NCI-H146 treated with DMSO at 0.1 percent for 48 hours (cell line): ENCODE measurements around the gene PEX16.

Experiments used
- DNase-seq: peaks from one replicate; lab custom pipeline; 2025; ENCODE audit not compliant: unreplicated experiment; lab: John Stamatoyannopoulos, UW

PEX16 gene

DNA sequence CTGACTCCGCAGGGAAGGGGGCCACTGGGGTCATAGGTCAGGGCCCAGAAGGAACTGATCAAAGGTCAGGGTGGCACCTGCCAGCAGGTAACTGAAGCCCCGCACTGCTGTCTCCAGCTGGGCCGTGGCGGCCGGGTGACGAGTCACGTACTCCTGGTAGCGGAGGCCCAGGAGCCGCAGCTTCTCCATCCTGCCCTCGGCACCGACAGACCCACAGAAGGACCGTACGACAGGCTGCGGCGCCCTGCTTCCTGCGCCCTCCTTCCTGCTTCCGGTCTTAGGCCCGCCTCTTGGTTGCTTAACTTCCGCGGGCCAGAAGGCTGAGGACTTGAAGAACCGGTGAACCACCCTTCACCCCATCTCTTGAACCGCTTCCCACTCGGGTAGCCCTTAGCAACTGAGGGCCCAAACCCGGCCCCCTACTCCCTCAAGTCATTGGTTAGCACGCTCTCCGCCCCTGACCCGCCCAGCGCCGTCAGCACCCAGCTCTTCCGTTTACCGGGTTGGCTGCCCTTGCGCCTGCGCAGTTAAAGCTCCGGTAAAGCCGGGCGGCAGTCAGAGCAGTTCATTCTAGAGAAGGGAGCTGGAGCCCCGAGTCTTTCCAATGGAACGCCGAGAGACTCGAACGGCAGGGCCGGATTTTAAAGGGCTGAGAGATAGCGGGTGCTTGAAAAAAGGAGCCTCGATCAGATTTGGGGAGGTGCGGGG is at the start of gene PEX16:
PEX16 (minus strand) TSS at position 255 of the 708 bp plus-strand sequence; CDS start at position 189, 66 bp downstream.
- DNase-seq, result peak; percentile 96

DNA sequence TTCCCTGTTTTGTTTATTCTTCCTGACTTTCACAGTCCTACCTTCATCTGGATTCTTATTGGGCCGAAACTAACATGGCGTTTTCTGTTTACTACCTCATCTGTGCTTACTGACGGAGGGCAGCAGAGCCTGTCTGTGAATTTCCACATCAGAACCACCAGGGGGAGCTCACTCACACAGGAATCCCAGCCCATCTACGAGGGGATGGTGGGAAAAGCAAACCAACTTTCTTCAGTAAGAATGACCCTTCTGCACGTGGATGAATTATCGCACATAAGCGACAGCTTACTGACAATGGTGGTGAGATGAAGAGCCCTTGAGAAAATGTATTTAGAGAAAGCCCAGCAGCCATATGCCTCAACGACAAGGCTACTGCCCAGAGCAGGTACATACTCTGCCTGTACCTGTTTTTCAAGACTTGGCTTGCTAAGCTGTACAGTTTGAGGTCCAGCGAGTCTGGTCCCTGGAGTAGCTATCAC is 47.3 kb upstream of the PEX16 start:
- DNase-seq, result peak; percentile 24

DNA sequence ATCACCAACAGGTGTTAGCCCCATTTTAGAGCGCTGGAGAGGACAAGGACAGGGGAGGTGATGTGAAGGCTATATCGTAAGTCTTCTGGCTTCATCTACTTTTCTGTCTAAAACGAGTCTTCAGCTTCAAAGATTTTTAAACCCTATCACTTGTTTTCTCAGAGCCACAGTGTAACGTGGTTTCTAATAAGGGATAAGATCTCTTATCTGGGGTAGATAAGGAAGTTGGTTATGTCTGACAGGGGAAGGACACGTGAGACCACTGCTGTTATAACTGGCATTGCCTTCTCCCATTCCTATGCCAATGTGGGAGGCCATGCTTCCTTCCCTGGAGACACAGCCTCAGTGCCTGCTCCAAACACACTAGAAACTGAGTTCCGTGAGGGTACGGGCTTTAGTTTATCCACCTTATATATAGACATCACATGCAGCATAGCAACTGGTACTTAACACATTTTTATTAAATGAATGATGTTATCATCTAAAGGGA is 44.1 kb upstream of the PEX16 start:
- no peak for DNase-seq

DNA sequence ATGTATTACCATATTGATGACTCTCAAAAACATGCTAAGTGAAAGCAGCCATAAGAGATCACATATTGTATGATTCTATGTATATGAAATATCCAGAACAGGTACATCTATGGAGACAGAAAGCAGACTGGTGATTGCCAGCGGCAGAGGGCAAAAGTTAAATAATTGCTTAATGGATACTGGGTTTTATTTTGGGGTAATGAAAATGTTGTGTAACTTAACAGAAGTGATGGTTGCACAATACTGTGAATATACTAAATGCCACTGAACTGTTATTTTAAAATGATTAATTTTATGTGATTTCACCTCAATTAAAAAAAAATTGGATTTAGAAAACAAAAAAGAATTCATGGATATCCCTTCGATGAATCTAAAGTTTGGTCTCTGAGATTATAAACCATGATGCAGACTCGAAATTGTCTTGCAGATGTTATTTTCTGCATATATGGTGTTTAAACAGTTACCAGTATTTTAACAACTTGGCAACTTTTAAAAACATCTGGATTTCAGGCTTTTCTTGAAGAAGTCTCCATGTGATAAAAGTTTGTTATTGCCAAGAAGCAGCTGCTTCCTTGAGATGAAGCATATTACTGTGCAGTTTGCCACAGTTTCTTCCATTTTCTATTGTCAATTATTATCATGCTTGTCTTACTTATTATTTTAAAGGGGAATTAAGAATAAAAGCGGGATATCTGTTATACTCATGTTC is 42.9 kb upstream of the PEX16 start:
- DNase-seq, result no peak

DNA sequence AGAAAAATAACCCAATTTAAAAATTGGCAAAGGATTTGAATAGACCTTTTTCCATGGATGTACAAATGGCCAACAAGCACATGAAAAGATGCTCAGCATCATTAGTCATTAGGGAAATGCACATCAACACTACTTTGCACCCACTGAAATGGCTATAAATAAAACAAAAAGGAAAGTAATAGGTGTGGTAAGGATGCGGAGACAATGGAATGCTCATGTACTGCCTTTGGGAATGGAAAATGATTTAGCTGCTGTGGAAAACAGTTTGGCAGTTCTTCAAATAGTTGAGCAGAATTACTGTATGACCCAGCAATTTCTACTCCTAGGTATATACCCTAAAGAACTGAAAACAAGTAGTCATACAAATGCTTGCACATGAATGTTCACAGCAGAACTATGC is 42.2 kb upstream of the PEX16 start:
- no peak for DNase-seq

DNA sequence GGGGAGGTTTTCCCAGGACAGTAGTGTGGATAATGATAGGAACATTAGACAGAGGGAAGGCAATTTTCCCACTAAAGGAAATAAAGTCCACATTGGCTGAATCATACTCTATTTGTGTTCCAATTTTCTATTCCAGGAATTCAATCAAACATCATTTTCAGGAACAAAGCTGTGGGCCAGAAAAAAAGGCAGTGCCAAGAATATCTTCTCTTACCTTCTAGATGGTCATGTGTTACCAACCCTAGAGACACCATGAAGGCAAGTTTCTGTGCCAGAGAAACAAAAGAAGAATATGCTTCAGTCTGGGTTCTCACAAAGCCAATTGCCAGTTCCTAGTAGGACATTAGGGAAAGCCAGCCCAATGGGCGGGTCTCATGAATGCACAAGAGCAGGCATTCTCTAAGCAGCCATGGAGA is 32.3 kb upstream of the PEX16 start:
- DNase-seq, result no peak

DNA sequence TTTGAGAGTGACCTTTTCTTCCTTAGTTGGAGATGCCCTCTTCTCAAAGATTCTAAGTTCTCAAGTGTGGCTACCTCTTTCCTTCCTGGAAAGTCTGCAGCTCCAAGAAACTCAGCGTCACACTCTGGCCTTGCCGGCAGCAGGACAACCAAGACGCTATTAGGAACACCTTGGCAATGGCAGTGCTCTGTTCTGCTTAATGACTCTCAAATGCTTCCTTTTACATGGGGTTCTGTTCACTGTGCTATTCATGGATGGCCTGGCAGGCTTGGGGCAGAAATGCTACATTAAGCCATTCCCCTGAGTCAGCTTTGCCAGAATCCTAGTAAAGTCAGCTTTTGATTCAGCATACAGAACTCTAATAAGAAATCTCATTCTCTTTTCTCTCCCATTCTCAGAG is 30.7 kb upstream of the PEX16 start:
- DNase-seq, result no peak

DNA sequence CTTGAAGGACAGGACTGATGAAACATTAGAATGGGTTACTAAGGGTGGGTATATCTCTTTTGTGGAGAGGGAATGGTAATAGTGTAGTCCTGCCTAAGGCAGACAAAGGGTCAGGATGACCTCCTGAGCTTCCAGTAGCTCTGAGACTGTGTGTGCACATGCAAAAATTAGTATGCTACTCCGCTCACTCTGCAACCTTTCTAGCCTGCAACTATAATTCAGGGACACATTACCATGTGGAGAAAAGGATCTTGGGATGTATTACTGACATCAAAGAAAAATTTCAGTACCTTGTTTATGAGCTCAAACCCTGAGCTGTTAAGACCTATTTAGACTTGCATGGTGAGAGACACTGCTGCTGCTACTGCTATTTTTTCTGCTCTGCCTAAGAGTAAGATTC is 30.2 kb upstream of the PEX16 start:
- DNase-seq, result no peak

DNA sequence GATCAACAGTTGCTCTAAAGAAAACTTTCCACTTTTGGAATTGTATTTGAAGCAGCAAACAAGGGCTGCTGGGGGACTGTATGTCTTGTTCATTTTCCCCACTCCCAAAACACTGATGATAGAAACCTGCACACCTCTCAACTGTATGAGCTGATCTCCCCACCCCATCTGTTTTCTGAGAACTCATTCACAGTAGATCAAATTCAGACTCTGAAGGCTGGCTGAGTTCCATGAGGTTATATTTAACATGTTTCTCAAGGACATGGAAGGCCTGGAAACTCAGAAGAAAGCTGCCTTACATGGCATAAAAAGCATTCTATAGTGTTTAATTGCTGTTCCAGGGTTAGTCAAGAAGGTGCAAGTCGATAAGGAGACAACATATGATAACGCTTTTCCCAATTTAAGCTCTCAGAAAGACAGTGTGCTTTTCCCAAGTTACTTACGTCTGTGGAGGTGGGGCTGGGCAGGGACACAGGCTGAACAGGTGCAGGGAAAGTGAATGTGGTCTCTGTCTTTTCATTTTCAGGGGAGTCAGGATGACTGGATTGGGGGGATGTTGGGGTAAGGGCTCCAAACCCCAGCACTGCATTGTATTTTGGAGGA is 27.8 kb upstream of the PEX16 start:
- DNase-seq, result no peak

DNA sequence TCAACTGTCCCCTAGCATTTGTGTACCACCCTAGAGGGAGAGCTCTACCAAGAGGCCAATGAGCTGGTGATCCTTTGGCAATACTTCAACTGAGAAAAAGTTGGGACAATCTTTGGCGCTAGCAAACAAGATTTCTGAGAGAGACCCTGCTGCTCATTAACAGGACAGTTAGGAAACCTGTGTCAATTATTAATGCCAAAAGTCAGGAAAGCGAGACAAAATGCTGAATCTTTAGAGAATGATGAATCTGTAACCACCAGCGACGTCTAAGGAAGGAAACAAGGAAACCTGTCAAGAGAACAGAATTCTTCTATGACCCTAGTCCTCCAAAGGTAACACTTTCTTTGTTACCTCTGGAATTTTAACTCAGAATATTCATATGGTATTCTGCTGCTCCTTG is 24.7 kb upstream of the PEX16 start:
- DNase-seq, result no peak

DNA sequence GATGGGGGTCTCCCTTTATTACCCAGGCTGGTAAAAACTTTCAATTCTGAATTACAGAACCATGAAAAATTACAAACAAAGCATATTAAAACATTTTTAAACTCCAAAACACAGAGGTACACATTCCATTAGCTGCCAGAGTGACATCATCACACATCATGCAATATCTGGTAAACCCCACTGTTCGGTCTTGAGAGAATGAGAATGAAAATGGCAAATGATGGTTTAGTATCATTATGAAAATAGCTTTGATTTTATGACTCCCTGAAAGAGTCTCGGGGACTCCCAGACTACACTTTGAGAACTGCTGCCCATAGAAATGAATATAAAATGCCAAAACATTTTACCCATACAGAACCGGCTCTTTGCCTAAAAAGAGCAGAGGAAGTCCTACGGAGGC is 23.6 kb upstream of the PEX16 start:
- no peak for DNase-seq

DNA sequence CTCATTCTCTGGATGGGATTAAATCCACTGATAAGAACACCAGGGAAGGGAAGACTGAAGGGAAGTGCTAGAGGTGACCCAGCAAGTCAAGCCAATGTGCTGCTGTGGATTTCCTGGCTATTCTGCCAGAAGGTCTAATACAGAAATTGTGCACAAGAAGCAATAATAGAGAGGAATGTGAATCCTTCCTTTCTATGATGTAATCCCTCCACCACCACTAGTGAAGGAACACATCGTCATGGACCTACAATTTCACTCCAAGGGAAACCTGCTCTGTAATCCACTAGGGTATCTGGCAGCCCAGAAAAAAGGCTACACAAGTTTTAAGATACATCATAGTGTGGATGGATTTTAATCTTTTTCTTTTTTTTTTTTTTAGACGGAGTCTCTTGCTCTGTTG is 22.2 kb upstream of the PEX16 start:
- DNase-seq, result no peak

DNA sequence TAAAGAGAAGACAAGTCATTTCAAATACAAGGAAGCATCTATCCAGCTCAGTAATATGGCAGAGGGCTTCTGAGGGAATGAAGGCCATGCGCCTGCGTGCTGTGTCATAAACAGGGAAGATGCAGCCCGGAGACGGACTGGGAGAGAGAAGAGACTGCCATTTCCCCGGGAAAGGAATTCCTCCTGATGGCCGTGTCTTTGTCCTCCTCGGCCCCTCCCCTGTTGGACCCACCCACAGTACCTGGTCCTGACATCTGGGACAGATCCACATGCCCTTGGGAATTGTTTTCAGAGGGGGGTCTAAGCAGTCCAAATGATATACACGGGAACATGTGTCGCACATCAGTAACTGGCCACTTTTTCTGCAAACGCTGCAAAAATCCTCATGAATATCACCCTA is 20.2 kb upstream of the PEX16 start:
- DNase-seq, result no peak

DNA sequence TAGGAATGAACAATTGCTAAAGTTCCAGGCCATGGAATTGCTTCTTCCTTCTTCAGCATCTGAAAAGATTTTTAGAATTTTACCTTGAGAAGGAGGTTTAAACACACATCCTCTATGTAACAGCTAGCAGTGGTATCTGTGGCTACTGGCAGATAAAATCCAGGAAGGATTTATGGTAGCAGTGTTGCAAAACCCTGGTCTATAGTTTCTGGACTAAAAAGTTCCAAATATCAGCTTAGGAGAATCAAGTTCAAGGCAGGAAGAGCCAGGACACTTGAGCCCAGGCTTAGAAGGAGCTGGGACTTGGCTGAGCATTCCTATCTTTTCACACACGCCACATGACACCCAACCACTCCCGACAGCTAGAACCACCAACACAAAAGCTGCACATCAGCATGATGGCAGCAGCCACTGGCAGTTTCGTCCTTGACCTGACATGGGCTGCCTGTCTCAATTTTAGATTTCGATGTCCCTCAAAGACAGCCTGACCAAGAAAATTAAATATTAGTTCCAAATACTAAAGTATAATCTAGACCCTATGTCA is 18.9 kb upstream of the PEX16 start:
- no peak for DNase-seq

DNA sequence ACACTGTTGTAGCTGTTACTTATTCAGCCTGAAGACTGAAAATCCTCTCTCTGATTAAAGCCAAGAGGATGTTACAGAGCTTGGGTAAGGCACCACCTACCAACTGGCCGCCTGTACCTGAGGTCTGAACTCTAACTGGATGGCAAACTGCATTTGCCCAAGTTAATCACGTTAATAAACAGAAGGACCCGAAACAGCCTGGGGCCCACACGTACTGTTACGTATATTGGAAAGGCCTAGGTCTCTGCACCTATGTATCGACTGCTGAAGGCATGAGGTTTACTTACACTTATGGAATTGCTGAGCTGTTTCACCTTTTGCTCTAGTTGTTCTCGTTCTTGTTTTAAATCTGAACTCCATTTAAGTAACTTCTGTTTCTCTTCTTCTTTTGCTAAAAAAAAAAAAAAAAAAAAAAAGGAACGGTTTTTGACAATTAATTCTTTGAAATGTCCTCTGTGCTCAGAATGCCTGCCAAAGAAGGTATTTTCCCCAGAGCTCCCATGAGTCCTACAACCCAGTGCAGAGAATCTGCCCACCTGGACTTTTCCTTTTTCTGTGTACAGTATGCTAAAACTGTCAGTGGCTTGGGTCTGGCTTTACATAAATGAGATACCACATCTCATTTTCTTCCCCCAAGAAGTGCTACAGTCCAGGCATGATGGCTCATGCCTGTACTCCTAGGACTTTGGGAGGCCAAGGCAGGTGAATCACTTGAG is 17.8 kb upstream of the PEX16 start:
- DNase-seq, result no peak

DNA sequence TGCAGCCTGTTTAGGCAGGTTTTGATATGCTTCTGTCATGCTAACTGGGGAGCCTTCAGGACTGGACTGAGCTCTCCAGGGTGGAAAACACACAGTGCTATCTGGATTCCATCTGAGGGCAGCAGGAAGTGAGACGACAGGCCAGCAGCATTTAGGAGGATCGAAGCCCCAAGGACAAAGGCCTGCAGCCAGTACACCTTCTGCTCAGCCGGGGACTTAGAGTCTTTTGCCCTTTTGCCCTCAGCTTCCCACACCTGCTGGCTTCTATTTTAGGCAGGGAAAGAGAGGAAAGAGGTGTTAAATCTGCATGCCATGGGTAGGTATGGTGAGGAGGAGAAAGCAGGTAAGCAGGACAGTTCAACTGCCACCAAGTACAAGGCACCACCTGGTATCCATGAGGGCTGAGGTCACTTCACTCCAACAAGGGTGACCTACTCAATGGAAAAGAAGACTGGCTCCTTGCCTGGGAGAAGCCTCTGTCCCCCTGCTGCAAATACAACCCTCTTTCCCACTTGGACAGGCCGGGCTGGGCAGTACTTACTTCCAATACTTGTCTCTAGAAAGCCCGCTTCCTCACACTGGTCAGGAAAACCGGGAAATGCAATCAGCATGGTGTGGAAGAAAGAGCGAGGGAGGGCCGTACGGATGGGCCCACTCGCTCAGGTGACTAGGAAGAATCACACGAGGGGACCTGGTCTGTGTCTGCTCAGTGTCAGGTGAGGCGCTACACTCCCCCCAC is 17.1 kb upstream of the PEX16 start:
- DNase-seq, result no peak

DNA sequence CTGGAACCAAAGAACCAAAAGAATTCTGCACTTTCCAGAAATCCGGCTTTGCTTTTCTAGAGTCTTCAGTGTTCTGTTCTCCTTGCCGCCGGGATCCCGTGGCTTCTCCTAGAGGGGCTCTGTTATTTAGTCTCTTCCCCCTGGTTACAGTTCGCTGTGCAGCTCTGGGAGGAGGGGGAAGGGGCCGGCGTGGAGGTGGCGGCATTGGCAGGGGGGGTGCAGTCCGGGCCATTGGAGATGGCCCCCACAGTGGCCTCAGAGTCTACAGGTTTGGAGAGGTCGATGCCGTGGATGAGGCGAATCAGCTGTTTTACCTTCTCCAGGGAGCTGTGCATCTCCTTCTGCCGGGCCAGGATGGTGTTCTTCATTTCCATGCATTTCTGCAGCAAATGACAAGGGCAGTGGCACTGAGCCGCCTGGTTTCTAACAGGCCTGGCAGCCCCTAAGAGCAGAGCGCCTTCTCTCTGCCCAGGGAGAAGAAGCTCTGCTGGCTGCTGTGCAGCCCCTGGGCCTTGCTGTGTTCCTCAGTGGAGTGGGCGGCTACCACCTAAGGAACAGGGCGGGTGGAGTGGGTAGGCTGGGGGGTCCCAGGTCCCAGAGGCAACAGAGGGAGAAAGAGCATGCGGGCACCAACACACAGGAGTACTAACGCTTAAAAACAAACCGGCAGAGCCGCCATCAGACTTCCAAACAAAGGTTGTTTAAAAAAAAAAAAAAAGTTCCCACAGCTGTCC is 16.3 kb upstream of the PEX16 start:
- DNase-seq, result no peak

DNA sequence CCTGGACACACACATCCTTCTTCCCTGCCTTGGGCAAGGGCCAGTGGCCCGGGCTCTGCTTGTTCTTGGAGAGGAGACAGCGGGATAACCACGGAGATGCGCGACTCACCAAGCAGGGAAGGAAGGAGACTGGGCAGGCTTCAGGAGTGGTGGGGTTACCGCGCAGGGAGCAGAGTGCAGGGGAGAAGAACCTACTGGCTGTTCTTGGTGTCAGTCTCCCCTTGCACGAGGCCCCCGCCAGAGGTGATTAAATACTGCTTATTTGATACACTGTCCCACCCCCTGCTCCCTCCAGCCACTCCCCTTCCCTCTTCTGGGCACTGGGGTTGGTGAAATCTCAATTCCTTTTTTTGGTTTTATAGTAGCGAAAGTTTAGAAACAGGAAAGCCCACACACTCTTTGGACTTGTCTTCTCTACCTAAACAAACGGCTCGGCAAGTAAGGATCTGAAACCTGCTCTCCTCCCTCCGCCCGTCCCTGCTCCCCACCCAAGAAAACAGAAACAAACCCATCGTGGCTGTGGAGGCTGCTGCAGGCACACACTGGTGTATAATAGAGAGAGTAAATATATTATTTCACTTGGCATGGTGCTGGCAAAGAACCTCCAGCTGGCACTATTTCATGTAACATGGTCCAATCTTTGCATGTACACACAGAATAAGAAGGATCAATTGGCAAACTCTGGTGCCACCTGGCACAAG is 15.6 kb upstream of the PEX16 start:
- no peak for DNase-seq

DNA sequence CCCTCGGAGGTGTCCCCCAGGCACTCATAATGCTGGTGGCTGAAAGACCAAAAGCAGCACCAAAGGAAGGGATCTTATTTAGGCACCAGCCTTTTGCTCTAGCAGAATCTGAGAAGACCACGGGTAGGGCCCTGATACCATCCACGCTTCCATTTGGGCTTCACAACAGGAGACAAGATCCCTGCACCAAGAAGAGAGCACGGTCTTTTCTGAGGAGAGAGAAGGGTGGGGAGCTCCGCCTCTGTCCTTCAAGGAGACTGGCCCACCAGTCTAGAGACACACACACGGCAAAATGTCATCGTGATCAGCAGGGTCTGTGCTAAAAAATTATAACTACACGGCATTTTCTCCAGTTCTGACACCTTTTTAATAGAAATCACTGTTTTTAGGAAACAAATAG is 14.5 kb upstream of the PEX16 start:
- DNase-seq, result no peak
